ENCODE results near the gene SEMA5A.

- TF ChIP-seq CTCF (optimal IDR thresholded peaks at IDR 0.05 in 1 of 3, IDR thresholded peaks at IDR 0.05 in 1 of 3, conservative IDR thresholded peaks at IDR 0.05 in 1 of 3; ENCODE audit: extremely low read depth in 1 of 3, insufficient read depth in 2 of 3, low read length in 3 of 3) (no peak), EZH2 (IDR thresholded peaks at IDR 0.05; ENCODE audit: low read length) (no peak)
Measured at GRCh38 chr5:9265441-9266287, 280.2 kb downstream of the SEMA5A start.

Measured in keratinocyte (primary cell).